Measurements from ENCODE around the gene TK1.

Gene TK1

DNA sequence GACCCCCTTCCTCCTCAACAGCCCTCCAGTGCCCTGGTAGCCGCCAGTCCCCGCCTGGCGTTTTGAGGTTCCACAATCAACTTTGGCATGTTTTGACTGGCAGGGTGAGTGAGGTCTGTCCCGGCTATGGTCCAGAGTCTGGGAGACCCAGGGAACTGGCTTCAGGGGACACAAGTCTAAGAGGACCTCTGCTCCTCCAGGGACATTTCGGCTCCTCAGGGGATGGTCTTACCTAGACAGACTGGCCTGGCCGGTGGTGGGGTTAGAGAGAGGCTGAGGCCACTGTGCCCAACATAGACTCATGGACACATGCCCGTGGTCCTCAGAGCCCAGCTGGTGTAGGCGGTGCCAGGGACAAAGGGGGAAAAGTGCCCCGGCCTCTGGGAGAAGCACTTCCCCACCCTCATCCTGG is 54.1 kb downstream of the TK1 start:
- DNase-seq, result no peak

- no peak for DNase-seq
These were observed 54.7 kb downstream of the TK1 start for GRCh38 chr17:78132084-78132676.

GRCh38 chr17:78131172-78132083 is 55.4 kb downstream of the TK1 start:
- no peak for DNase-seq

DNA sequence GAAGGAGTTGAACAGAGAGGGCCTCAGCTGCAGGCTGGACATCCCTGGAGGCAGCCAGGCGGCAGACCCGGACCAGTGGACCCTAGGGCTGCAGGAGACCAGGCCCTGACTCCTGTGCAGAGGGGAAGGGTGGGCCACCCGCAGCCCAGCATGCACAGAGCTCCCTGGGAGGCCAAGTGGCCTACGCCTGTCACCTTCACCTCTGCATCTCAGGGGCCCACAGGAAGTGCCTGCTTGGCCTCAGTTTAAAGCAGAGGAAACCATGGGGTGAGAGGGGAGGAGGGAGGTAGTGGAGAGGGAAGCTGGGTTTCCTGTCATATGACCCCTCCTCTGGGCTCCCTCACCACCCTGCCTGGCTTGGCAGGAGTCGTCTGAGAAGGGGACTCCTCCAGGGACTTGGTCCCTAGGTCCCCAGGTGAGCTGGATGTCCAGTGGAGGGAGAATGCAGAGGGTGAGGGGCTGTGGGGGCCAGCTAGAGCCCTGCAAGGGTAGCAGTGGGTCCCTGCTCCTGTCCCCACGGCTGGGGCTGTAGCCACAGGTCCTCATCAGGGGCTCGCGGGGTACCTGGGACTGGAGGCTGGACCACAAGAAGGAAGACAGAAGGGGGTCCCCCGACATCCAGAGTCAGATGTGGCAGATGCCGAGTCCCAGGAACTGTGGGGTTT is 56.3 kb downstream of the TK1 start, which contains the start of gene TMC8:
Gene TMC8, plus strand, starts transcription at position 335 of the 665 bp plus-strand sequence. CDS start 818 bp downstream, outside the sequence.
- DNase-seq, result no peak

DNA sequence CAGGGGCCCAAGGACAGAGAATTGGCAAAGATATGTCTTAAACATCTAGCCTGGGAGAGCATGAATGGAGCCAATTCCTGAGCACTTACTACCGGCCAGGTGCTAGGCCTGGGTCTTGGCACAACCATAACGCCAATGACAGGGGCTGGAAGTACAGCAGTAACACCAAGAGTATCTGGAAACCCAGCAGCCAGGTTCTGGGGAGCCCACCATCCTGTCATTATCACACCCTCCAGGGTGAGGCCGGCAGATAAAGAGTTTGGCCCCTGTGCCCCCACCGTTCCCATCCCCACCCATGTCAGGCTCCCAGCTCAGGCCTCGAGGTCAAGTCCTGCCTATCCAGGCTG is 56.8 kb downstream of the TK1 start:
- no peak for DNase-seq

DNA sequence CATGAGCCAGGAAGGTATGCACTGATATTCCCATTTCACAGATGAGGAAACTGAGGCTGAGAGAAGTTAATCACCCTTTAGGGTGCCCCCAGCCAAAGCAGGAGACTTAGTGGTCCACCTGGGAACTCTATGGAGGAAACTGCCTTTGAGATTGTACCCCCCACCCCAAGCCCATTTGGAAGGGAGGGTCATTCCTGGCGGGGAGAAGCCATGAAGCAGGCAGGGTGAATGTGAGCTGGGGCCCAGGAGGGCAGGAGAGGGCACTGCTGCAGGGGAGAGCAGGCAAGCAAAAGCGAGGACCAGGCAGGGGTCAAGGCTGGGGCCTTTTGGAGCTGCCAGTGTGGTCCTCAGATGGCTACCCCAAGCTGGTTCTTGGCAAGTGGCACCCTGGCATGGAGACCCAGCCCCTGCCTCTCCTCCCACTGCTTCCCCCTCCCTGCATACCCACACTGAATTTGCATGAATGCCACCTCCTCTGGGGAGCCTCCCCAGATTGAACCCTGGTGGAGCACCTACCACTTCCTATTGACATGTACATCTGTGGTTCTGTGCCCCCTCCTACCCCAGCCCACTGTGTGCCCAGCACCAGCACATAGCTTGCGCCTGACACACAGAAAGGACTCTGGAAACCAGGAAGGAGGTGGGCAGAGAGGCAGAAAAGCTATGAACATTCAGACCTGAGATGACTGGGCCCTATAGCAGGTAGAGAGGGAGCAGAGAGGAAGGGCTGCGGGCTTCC is 57.3 kb downstream of the TK1 start:
- DNase-seq, result no peak

- no peak for DNase-seq
These were observed 58.1 kb downstream of the TK1 start, which contains the start of gene TMC6 for GRCh38 chr17:78128551-78129350. TSS of gene TMC6 (minus strand) at chr17:78128755. CDS start at chr17:78126832, 1,923 bp downstream.

- DNase-seq, result no peak
These were observed 58.8 kb downstream of the TK1 start for GRCh38 chr17:78127888-78128550.

DNA sequence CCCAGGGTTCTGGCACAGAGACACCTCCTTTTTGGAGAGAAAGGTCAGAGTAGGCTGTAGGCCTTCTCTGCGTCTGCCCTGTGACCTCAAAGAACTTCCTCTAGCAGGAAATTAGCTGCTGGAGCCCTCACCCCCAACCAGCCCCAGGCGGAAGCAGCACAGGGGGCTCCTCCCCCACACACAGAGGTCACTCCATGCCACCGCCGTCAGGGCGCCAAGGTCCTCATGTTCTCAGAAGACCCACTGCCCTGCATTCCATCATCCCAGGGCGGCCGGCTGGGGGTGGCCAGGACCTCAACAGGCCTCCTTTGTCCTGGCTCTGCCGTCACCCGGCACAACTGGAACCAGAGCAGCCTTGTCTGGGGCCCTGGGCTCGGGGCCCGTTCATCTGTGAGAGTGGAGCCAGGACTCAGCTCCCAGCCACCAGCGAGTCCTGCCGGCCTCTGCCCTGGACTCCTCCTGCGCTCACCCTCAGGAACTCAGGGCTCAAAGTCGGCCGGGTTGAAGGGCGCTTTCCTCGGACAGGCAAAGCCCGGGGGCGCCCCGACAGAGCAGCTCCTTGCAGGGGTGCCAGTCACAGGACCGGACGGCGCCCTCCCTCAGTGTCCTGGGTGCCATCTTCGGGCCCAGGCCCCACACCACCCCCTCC is 59.5 kb downstream of the TK1 start:
- no peak for DNase-seq

DNA sequence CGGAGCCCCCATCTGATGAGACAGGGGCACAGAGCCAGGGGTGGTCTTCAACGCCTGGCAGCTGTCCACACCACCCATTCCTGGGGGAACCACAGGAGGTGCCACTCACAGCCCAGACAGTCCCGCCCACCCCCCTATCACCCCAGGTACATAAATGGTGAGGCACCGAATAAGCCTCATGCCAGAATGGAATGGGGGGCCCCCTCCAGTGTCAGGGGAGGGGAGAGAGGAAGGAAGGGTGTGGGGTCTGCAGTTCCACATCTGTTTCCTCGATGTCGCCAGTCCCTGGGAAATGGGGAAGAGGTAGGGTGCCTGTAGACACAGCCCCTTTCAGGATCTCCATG is 60.0 kb downstream of the TK1 start:
- DNase-seq, result no peak

DNA sequence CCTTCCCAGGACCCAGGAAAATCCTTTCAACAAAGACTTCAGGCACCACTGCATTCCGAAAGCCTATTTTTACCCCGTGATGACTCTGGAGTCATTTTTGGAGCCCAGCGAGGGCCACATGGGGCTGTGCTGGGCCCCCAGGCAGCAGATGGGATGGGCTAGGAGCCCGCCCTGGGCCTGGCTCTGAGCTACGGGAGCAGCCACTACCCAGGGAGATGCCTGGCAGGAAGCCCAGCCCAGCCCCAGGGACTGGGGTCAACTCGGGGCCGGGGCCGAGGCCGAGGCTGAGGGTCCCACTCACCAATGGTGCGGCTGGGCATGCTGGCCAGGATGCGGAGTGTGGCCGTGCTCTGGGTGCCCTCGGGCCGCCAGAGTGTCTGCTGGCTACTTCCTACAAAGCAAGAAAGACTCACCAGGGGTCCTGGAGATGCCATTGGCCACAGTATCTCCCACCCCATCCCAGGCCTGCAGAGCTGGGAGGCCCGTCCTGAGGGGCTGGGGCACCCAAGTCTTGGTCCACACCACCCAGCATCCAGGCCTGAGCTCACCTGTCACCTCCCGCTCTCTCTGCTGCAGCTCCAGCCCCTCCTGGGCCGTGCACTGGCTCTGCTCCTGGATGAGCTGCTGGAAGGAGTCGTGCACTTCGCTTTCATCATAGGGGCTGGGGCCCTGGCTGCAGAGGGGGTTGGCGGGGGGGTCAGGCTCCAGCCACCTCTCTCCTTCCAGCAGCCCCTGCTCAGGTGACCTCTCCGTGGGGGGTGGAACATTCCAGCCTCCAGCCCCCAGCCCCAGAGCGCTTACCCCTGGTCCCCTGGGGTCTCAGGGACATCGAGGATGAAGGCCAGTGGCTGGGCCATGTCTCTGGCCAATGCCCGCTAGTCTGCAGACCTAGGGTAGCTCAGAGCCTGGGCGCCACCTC is 60.6 kb downstream of the TK1 start:
- no peak for DNase-seq

DNA sequence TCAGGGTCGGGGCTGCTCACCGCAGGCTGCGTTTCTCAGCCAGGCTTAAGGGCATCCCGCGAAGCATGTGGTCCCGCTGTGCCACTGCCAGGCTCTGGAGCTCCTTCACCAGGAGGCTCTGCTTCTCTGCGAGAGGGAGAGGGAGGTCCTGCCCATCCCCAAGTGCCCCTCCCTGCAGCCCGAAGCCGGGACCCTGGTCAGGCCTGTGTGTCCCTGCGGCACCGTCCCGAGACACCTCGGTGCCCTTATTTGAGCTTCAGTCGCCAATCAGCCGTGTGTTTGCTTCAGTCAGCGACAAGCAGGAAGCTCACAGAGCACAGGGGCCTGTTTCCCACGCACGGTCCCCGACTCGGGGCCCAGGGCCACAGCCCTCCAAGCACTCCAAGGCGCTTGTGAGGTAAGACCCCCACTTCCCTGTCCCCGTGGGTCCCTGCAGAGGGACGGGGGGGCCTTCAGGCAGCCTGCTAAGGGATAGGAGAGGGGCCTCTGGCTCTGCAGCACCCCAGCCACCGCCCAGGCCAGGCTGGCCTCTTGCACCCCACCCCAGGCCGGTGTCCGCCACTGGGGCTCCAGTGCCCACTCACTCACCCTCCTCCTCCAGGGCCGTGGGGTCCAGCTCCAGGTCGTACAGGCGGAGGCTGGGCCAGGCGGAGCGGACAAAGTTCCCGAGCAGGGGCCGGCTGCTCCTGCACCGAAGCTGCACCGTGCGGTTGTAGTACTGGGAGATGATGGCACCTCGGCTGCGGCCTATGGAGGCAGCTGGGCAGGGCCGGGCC is 61.5 kb downstream of the TK1 start:
- no peak for DNase-seq

DNA sequence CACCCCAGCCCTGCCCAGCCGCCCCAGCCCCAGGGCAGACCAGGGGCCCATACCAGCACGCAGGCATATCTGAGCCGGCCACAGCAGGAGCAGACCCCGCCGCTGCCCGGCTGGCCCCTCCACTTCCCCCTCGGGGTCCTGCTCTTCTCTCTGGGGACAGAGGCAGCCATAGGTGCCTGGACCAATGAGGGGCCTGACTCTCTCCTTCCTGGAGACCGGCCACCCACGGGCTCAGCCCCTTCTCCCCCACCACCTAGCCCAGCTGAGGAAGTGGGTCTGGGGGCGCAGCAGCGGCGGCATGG is 62.1 kb downstream of the TK1 start:
- DNase-seq, result no peak

Measured in NCI-H1092 treated with DMSO at 0.1 percent for 48 hours (cell line).